ENCODE measurements around the gene CCDC146.
"Not testable (repeated sequence)": the region's sequence is repeated elsewhere in the genome, so short reads cannot be mapped to it uniquely, and the experiment has no call there.

Gene CCDC146

GRCh38 chr7:77205706-77206105 lies 83.3 kb downstream of the CCDC146 start:
- TF ChIP-seq, protein P1, sequence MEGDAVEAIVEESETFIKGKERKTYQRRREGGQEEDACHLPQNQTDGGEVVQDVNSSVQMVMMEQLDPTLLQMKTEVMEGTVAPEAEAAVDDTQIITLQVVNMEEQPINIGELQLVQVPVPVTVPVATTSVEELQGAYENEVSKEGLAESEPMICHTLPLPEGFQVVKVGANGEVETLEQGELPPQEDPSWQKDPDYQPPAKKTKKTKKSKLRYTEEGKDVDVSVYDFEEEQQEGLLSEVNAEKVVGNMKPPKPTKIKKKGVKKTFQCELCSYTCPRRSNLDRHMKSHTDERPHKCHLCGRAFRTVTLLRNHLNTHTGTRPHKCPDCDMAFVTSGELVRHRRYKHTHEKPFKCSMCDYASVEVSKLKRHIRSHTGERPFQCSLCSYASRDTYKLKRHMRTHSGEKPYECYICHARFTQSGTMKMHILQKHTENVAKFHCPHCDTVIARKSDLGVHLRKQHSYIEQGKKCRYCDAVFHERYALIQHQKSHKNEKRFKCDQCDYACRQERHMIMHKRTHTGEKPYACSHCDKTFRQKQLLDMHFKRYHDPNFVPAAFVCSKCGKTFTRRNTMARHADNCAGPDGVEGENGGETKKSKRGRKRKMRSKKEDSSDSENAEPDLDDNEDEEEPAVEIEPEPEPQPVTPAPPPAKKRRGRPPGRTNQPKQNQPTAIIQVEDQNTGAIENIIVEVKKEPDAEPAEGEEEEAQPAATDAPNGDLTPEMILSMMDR (IDR thresholded peaks at IDR 0.05; ENCODE audit: control insufficient read depth, insufficient read depth, low read depth, low read length, missing control alignments) = no peak
- no peak overlapping the region for H3K4me3 ChIP-seq (ENCODE audit: control insufficient read depth, low read depth, low read length)
- no peak for DNase-seq (ENCODE audit: low read depth)

DNA sequence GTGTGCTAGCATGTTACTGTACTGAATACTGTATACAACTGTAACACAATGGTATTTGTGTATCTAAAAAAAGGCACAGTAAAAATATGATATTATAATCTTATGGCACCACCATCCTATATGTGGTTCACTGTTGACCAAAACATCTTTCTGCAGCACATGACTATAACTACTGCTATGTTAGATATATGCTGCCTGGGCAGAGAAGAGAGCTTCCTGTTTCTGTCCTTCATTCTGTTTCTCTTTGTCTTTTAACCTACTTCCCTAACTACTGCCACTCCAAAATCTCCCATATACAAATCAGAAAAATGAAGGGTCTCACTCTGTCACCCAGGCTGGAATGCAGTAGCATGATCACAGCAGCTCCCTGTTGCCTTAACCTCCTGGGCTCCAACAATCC lies 86.0 kb downstream of the CCDC146 start:
- H3K4me3 ChIP-seq (ENCODE audit: control insufficient read depth, low read depth, low read length) = no peak overlapping the region

DNA sequence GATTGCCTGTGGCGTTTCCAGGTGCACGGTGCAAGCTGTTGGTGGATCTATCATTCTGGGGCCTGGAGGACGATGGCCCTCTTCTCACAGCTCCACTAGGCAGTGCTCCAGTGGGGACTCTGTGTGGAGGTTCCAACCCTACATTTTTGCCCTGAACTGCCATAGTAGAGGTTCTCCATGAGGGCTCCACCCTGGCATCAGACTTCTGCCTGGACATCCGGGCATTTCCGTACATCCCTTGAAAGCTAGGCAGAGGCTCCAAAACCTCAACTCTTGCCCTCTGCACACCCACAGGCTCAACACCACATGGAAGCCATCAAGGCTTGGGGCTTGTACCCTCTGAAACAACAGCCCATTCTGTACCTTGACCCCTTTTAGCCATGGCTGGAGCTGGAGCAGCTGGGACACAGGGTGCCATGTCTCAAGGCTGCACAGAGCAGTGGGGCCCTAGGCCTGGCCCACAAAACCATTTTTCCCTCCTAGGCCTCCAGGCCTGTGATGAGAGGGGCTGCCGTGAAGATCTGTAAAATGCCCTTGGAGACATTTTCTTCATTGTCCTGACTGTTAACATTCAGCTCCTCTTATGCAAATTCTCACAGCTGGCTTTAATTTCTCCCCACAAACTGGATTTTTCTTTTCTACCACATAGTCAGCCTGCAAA lies 87.2 kb downstream of the CCDC146 start:
- H3K4me3 ChIP-seq (ENCODE audit: control insufficient read depth, low read depth, low read length) = no peak overlapping the region
- DNase-seq (ENCODE audit: low read depth) = no peak
- TF ChIP-seq, protein P1 (IDR thresholded peaks at IDR 0.05; ENCODE audit: control insufficient read depth, insufficient read depth, low read depth, low read length, missing control alignments) = no peak

More for the DNA sequence above, 86.0 kb downstream of the CCDC146 start:
- no peak for DNase-seq (ENCODE audit: low read depth)
- TF ChIP-seq, protein P1 (IDR thresholded peaks at IDR 0.05; ENCODE audit: control insufficient read depth, insufficient read depth, low read depth, low read length, missing control alignments) = no peak

DNA sequence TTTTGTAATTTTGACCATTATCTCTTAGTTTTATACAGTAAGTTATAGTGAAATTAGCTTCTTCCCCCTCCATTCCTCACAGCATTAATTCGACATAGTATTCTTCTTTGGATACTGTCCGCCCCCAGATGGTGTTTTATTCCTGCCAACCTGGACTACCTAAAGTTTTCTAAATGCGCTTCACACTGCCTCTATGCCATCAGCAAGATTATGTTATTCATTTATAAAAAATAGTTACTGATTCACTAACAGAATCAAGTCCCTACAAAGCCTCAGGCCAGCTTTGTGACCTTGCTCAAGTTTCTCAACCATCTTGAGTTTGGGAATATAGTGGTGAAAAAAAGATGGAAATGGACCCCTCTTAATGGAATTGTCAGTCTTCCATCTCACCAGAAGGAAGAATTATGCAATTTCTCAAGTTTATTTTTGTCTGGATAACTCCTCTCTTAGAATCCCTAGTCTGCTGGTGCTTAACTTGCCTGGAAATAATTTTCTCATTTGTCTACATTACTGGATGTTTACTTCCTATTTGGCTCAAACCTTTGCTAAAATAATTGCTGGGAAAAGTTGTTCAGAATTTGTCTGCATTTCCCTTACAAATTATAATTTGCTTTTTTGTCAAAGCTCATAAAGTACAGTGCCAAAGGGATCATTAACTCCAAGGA lies 93.9 kb downstream of the CCDC146 start:
- no peak overlapping the region for H3K4me3 ChIP-seq (ENCODE audit: control insufficient read depth, low read depth, low read length)
- no peak for DNase-seq (ENCODE audit: low read depth)

DNA sequence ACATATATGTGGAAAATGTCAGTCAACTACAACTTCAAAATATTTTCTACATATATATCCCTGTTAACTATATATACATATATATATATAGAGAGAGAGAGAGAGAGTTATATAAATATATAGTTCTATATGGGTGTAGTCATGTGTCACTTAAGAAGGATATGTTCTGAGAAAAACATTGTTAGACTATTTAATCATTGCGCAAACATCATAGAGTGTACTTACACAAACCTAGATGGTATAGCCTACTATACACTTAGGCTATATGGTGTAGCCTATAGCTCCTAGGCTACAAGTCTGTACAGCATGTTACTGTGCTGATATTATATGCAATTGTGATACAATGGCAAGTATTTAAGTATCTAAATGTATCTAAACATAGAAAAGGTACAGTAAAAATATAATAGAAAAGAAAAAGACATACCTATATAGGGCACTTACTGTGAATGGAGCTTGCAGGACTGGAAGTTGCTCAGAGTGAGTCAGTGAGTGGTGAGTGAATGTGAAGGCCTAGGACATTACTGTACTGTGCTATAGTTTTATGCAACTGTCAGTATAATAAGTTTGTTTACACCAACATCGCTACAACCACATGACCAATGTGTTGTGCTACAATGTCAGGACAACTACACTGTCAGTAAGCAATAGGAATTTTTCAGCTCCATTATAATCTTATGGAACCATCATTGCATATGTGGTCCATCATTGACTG lies 95.2 kb downstream of the CCDC146 start:
- no peak overlapping the region for H3K4me3 ChIP-seq (ENCODE audit: control insufficient read depth, low read depth, low read length)
- no peak for DNase-seq (ENCODE audit: low read depth)
- TF ChIP-seq, protein P1 (IDR thresholded peaks at IDR 0.05; ENCODE audit: control insufficient read depth, insufficient read depth, low read depth, low read length, missing control alignments) = no peak

More for the DNA sequence above, 93.9 kb downstream of the CCDC146 start:
- TF ChIP-seq, protein P1 (IDR thresholded peaks at IDR 0.05; ENCODE audit: control insufficient read depth, insufficient read depth, low read depth, low read length, missing control alignments) = no peak

- H3K4me3 ChIP-seq (ENCODE audit: control insufficient read depth, low read depth, low read length); DNase-seq (ENCODE audit: low read depth): not testable (repeated sequence)
These were observed 97.4 kb downstream of the CCDC146 start for GRCh38 chr7:77219701-77220331.

All from AG09309 (cell line).